K562 (cell line): Measurements from ENCODE around the gene SRSF9. TPM values are rescaled to one million over a fixed set of nuclear protein-coding genes. Genes with fewer than 3 reads are reported as not detected.

ENCODE experiments used
- KAT2B ChIP-seq: IDR thresholded peaks from one replicate; pipeline ENCODE4 v1.6.1; 2012; ENCODE audit warnings: low read depth, mild to moderate bottlenecking, control low read depth, inconsistent platforms, low read length, moderate library complexity
- MEIS2 ChIP-seq: fragments of 450-650 bp; IDR thresholded peaks from 2 replicates; pipeline ENCODE4 v1.6.1; 2014; ENCODE audit warnings: mild to moderate bottlenecking; ENCODE audit not compliant: partially characterized antibody
- MXI1 ChIP-seq: IDR thresholded peaks from 2 replicates; pipeline ENCODE4 v1.6.1; 2011; ENCODE audit warnings: low read depth, mild to moderate bottlenecking, improper control_type of control experiment, low read length
- PATZ1 ChIP-seq: fragments of 250-450 bp; sonication (Bioruptor Pico); IDR thresholded peaks from 2 replicates; pipeline ENCODE4 v1.5.0; 2020; ENCODE audit warnings: mild to moderate bottlenecking, borderline replicate concordance
- PHF8 ChIP-seq: fragments of 200-600 bp; sonication (generic); IDR thresholded peaks from 2 replicates; pipeline ENCODE4 v1.6.1; 2012; ENCODE audit warnings: mixed run types, mild to moderate bottlenecking, inconsistent platforms, low read length, moderate library complexity, borderline replicate concordance
- POLR2G ChIP-seq: fragments of 200-400 bp; formaldehyde crosslinking; IDR thresholded peaks from 2 replicates; pipeline ENCODE4 v1.6.1; 2017; ENCODE audit warnings: low read depth, mild to moderate bottlenecking, antibody characterized with exemption, low read length, moderate library complexity
- SMAD1 ChIP-seq: fragments of 150-350 bp; IDR thresholded peaks from 2 replicates; pipeline ENCODE4 v1.6.1; 2014; ENCODE audit warnings: low read length, low read depth; ENCODE audit not compliant: partially characterized antibody
- STAG1 ChIP-seq: sonication (generic); formaldehyde crosslinking; IDR thresholded peaks from 2 replicates; pipeline ENCODE4 v1.5.0; 2020; ENCODE audit warnings: missing genetic modification reagents, borderline replicate concordance
- STAT6 ChIP-seq: sonication (generic); formaldehyde crosslinking; IDR thresholded peaks from 2 replicates; pipeline ENCODE4 v1.8.1; 2023; ENCODE audit warnings: mild to moderate bottlenecking, missing genetic modification reagents
- TEAD4 ChIP-seq, 2 experiments: sonication (generic) in 1 of 2; formaldehyde crosslinking in 1 of 2; IDR thresholded peaks; 2 replicates each; pipeline versions ENCODE4 v1.6.1 to v1.8.0; 2012 to 2022; ENCODE audit warnings: borderline replicate concordance in 1 of 2, inconsistent platforms in 1 of 2, low read length in 1 of 2, mild to moderate bottlenecking in 1 of 2, missing genetic modification reagents in 1 of 2
- XRCC4 ChIP-seq: IDR thresholded peaks from one replicate; pipeline ENCODE4 v1.6.1; 2011; ENCODE audit not compliant: insufficient read depth, insufficient read length; ENCODE audit errors: extremely low read depth
- ZBTB49 ChIP-seq: sonication (generic); formaldehyde crosslinking; IDR thresholded peaks from 2 replicates; pipeline ENCODE4 v1.8.0; 2022; ENCODE audit warnings: missing genetic modification reagents, mild to moderate bottlenecking, borderline replicate concordance
- ZNF277 ChIP-seq: fragments of 250-450 bp; sonication (Bioruptor Pico); IDR thresholded peaks from 2 replicates; pipeline ENCODE4 v1.8.0; 2022; ENCODE audit warnings: inconsistent platforms, mild to moderate bottlenecking, moderate library complexity, borderline replicate concordance
- ZNF3 ChIP-seq: fragments of 250-450 bp; sonication (Bioruptor Pico); IDR thresholded peaks from 2 replicates; pipeline ENCODE4 v1.5.0; 2021; ENCODE audit warnings: mild to moderate bottlenecking, moderate library complexity
- polyA plus RNA-seq, 8 experiments: library from polyadenylated mRNA; depleted of rRNA in 4 of 8; stranded (reverse) in 5 of 8; unstranded in 3 of 8; fragments of >200 nt; fragmentation: Nextera tagmentation in 2 of 8; fragmentation: Illumina TruSeq in 1 of 8; extraction: Ambion mirVana in 2 of 8; extraction: Trizol in 1 of 8; gene quantifications; 2 replicates each; pipeline versions ENCODE4 v1.2.1 to v1.2.3, GENCODE V29; 2011 to 2014; ENCODE audit warnings: inconsistent platforms in 1 of 8, missing spikeins in 1 of 8
- total RNA-seq, 7 experiments: library from RNA; depleted of rRNA in 6 of 7; stranded (reverse); fragments of >200 nt in 6 of 7; fragmentation: Illumina TruSeq in 2 of 7; extraction: Trizol in 2 of 7; gene quantifications; 2 replicates each; pipeline versions ENCODE4 v1.2.1 to v1.2.3, GENCODE V29; 2011 to 2021; ENCODE audit warnings: low replicate concordance in 1 of 7

Gene SRSF9
- total and polyA plus RNA-seq, 9 of the 15 experiments (the other 6 are each of a cell fraction or from before 2014, with no cell fraction given), result 40.3 to 291 (median 230) TPM

GRCh38 chr12:120495731-120496412, 26.3 kb upstream of the SRSF9 start, which contains the start of gene DYNLL1 (continued):
- TF ChIP-seq SMAD1, result peak; percentile 31
- TF ChIP-seq PHF8, result peak; percentile 78; the same call in 1 of the 2 replicates
- TF ChIP-seq MXI1, result peak; percentile 98
- TF ChIP-seq STAT6 (CRISPR knock-in tag), result 0 out of 2 replicates have a peak, but pooled peaks have one; percentile 65
- 0 out of 2 replicates have a peak, but pooled peaks have one; percentile 33 for TF ChIP-seq PATZ1 (CRISPR knock-in tag)
- no peak for TF ChIP-seq ZNF3 (CRISPR knock-in tag)
- no peak for TF ChIP-seq TEAD4 (IDR thresholded peaks at IDR 0.05; ENCODE audit: low read length)
- no peak for TF ChIP-seq TEAD4 (CRISPR knock-in tag; IDR thresholded peaks at IDR 0.05; ENCODE audit: borderline replicate concordance)
- no peak for TF ChIP-seq ZBTB49 (CRISPR knock-in tag)
- no peak for TF ChIP-seq KAT2B
- TF ChIP-seq XRCC4, result no peak
- no peak for TF ChIP-seq STAG1 (CRISPR knock-in tag)
- TF ChIP-seq MEIS2, result no peak
- TF ChIP-seq POLR2G, result peak; percentile 100
- TF ChIP-seq ZNF277 (CRISPR knock-in tag), result no peak
